HepG2 (cell line): ENCODE data around the gene ZNF277. TPM values are rescaled to one million over a fixed set of nuclear protein-coding genes. Genes with fewer than 3 reads are reported as not detected.

Experiments
- AGO2 ChIP-seq: fragments of 200-400 bp; formaldehyde crosslinking; optimal IDR thresholded peaks from 2 replicates; pipeline ENCODE3; 2017; ENCODE audit warnings: mild to moderate bottlenecking, low read depth, low read length, moderate library complexity
- ETV6 ChIP-seq: sonication (generic); formaldehyde crosslinking; conservative IDR thresholded peaks from 2 replicates; pipeline ENCODE4 v1.4.0; 2020; ENCODE audit warnings: missing genetic modification reagents
- FOXO1 ChIP-seq: sonication (generic); formaldehyde crosslinking; IDR thresholded peaks from 2 replicates; pipeline ENCODE4 v1.4.0; 2020; ENCODE audit warnings: missing genetic modification reagents
- GATAD2A ChIP-seq: IDR thresholded peaks from 2 replicates; pipeline ENCODE4 v1.6.1; 2016
- MTF1 ChIP-seq: sonication (generic); formaldehyde crosslinking; IDR thresholded peaks from 2 replicates; pipeline ENCODE4 v1.5.0; 2020; ENCODE audit warnings: missing genetic modification reagents
- MYC ChIP-seq: sonication (generic); formaldehyde crosslinking; IDR thresholded peaks from 2 replicates; pipeline ENCODE4 v1.9.0; 2021; ENCODE audit warnings: missing genetic modification reagents, borderline replicate concordance
- REXO4 ChIP-seq: sonication (generic); formaldehyde crosslinking; IDR thresholded peaks from 2 replicates; pipeline ENCODE4 v1.8.0; 2022; ENCODE audit warnings: missing genetic modification reagents, mild to moderate bottlenecking, borderline replicate concordance
- TBX3 ChIP-seq: fragments of 450-650 bp; IDR thresholded peaks from 2 replicates; pipeline ENCODE4 v1.6.1; 2017; ENCODE audit warnings: antibody characterized with exemption, mild to moderate bottlenecking, inconsistent platforms, borderline replicate concordance
- TCF7L2 ChIP-seq: IDR thresholded peaks from 2 replicates; pipeline ENCODE4 v1.6.1; 2011; ENCODE audit warnings: mild to moderate bottlenecking, low read depth, low read length, moderate library complexity
- ZFYVE20 ChIP-seq: sonication (generic); formaldehyde crosslinking; IDR thresholded peaks from 2 replicates; pipeline ENCODE4 v1.8.0; 2023; ENCODE audit warnings: low read depth, mild to moderate bottlenecking, moderate library complexity, missing genetic modification reagents, borderline replicate concordance
- ZNF124 ChIP-seq: sonication (generic); formaldehyde crosslinking; IDR thresholded peaks from 2 replicates; pipeline ENCODE4 v1.4.0; 2020; ENCODE audit warnings: missing genetic modification reagents
- ZNF556 ChIP-seq: sonication (generic); formaldehyde crosslinking; IDR thresholded peaks from 2 replicates; pipeline ENCODE4 v1.4.0; 2020; ENCODE audit warnings: mild to moderate bottlenecking, missing genetic modification reagents, borderline replicate concordance
- ZNF644 ChIP-seq: IDR thresholded peaks from 2 replicates; pipeline ENCODE4 v1.6.1; 2016; ENCODE audit warnings: low read depth
- ZNF749 ChIP-seq: sonication (generic); formaldehyde crosslinking; IDR thresholded peaks from 2 replicates; pipeline ENCODE4 v1.8.0; 2022; ENCODE audit warnings: mild to moderate bottlenecking, missing genetic modification reagents, moderate library complexity, borderline replicate concordance
- ZNF761 ChIP-seq: sonication (generic); formaldehyde crosslinking; conservative IDR thresholded peaks from 2 replicates; pipeline ENCODE4 v1.4.0; 2020; ENCODE audit warnings: mild to moderate bottlenecking, missing genetic modification reagents
- polyA plus RNA-seq, 8 experiments: library from polyadenylated mRNA; depleted of rRNA in 3 of 8; stranded (reverse) in 7 of 8; unstranded in 1 of 8; fragments of >200 nt; fragmentation: Illumina TruSeq in 4 of 8; extraction: Trizol in 4 of 8; gene quantifications; 2 replicates each; pipeline versions ENCODE4 v1.2.1 to v1.2.3, GENCODE V29; 2011 to 2016; ENCODE audit warnings: low read depth in 4 of 8, missing spikeins in 1 of 8, mixed read lengths in 1 of 8; ENCODE audit not compliant: insufficient read depth in 1 of 8
- total RNA-seq, 5 experiments: library from RNA; depleted of rRNA; stranded (reverse); fragments of >200 nt; fragmentation: Illumina TruSeq; extraction: Trizol; gene quantifications; 2 replicates each; pipeline ENCODE4 v1.2.3, GENCODE V29; 2016; ENCODE audit warnings: low read depth in 1 of 5
- TF ChIP-seq, protein P1 (sequence below), 2 experiments: sonication (generic) in 1 of 2; formaldehyde crosslinking in 1 of 2; IDR thresholded peaks; 2 replicates each; pipeline versions ENCODE4 v1.6.1 to v1.9.0; 2014 to 2022; ENCODE audit warnings: antibody characterized with exemption in 1 of 2, borderline replicate concordance in 1 of 2, inconsistent platforms in 1 of 2, low read depth in 1 of 2, missing genetic modification reagents in 1 of 2
- TF ChIP-seq, protein P2 (sequence below): sonication (generic); formaldehyde crosslinking; IDR thresholded peaks from 2 replicates; pipeline ENCODE4 v1.8.0; 2022; ENCODE audit warnings: mild to moderate bottlenecking, missing genetic modification reagents, borderline replicate concordance
- TF ChIP-seq, protein P3 (sequence below), 2 experiments: fragments of 450-650 bp in 1 of 2; sonication (generic) in 1 of 2; formaldehyde crosslinking; IDR thresholded peaks; 2 replicates each; pipeline versions ENCODE4 v1.5.0 to v1.8.0; 2020 to 2022; ENCODE audit warnings: mild to moderate bottlenecking in 1 of 2, missing genetic modification reagents in 1 of 2
- TF ChIP-seq, protein P4 (sequence below): IDR thresholded peaks from 2 replicates; pipeline ENCODE4 v1.6.1; 2016; ENCODE audit warnings: low read depth, control low read depth

ZNF277 gene
- total and polyA plus RNA-seq, 2 of the 13 experiments (the other 11 are each of a cell fraction or from before 2014, with no cell fraction given), result 29.1 to 30.1 TPM

DNA sequence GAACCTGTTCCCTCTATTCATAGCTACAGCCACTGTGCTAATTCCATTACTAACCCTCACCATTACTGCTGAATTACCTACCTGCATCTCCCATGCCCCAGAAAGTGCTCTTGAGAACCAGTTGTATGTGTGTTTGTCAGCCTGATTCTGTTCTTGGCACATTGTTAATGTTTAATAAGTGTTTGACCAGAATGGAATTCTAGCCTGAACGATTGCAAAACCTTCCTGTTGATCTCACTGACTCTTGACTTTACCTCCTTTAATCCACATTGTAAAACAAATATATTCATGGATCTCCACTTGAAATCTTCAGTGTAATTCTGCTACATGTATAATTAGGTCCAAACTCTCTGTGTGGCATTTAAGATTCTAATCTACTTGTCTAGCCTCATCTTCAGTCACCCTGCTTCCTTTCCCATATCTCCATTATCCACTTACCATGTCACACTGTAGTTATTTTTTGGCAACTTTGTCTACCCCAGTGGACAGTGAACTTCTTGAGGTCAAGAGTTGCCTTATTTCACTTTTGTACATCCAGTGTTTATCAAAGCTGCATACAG, 4.9 kb downstream of the ZNF277 start (continued):
- TF ChIP-seq REXO4, result no peak
- TF ChIP-seq, protein P1, sequence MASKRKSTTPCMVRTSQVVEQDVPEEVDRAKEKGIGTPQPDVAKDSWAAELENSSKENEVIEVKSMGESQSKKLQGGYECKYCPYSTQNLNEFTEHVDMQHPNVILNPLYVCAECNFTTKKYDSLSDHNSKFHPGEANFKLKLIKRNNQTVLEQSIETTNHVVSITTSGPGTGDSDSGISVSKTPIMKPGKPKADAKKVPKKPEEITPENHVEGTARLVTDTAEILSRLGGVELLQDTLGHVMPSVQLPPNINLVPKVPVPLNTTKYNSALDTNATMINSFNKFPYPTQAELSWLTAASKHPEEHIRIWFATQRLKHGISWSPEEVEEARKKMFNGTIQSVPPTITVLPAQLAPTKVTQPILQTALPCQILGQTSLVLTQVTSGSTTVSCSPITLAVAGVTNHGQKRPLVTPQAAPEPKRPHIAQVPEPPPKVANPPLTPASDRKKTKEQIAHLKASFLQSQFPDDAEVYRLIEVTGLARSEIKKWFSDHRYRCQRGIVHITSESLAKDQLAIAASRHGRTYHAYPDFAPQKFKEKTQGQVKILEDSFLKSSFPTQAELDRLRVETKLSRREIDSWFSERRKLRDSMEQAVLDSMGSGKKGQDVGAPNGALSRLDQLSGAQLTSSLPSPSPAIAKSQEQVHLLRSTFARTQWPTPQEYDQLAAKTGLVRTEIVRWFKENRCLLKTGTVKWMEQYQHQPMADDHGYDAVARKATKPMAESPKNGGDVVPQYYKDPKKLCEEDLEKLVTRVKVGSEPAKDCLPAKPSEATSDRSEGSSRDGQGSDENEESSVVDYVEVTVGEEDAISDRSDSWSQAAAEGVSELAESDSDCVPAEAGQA (IDR thresholded peaks at IDR 0.05; ENCODE audit: low read depth), result no peak
- TF ChIP-seq, protein P1 (CRISPR knock-in tag; IDR thresholded peaks at IDR 0.05; ENCODE audit: borderline replicate concordance), result peak; percentile 46; the same call in 1 of the 2 replicates
- peak; percentile 92 for TF ChIP-seq GATAD2A (CRISPR knock-in tag)
- TF ChIP-seq ZFYVE20 (CRISPR knock-in tag), result no peak
- TF ChIP-seq, protein P2, sequence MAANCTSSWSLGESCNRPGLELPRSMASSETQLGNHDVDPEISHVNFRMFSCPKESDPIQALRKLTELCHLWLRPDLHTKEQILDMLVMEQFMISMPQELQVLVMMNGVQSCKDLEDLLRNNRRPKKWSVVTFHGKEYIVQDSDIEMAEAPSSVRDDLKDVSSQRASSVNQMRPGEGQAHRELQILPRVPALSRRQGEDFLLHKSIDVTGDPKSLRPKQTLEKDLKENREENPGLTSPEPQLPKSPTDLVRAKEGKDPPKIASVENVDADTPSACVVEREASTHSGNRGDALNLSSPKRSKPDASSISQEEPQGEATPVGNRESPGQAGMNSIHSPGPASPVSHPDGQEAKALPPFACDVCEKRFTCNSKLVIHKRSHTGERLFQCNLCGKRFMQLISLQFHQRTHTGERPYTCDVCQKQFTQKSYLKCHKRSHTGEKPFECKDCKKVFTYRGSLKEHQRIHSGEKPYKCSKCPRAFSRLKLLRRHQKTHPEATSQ (CRISPR knock-in tag), result peak; percentile 82; the same call in 1 of the 2 replicates
- TF ChIP-seq ZNF749 (CRISPR knock-in tag), result no peak; the same call in 1 of the 2 replicates
- TF ChIP-seq ETV6, result no peak
- TF ChIP-seq, protein P3, sequence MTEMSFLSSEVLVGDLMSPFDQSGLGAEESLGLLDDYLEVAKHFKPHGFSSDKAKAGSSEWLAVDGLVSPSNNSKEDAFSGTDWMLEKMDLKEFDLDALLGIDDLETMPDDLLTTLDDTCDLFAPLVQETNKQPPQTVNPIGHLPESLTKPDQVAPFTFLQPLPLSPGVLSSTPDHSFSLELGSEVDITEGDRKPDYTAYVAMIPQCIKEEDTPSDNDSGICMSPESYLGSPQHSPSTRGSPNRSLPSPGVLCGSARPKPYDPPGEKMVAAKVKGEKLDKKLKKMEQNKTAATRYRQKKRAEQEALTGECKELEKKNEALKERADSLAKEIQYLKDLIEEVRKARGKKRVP (CRISPR knock-in tag; IDR thresholded peaks at IDR 0.05), result peak in 1 of 2 experiments; percentile 50; a peak in 1 of 4 replicates
- TF ChIP-seq MYC (CRISPR knock-in tag), result no peak
- TF ChIP-seq ZNF556 (CRISPR knock-in tag), result peak; percentile 54; the same call in 1 of the 2 replicates
- TF ChIP-seq, protein P4, sequence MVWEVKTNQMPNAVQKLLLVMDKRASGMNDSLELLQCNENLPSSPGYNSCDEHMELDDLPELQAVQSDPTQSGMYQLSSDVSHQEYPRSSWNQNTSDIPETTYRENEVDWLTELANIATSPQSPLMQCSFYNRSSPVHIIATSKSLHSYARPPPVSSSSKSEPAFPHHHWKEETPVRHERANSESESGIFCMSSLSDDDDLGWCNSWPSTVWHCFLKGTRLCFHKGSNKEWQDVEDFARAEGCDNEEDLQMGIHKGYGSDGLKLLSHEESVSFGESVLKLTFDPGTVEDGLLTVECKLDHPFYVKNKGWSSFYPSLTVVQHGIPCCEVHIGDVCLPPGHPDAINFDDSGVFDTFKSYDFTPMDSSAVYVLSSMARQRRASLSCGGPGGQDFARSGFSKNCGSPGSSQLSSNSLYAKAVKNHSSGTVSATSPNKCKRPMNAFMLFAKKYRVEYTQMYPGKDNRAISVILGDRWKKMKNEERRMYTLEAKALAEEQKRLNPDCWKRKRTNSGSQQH (CRISPR knock-in tag), result 0 out of 2 replicates have a peak, but pooled peaks have one; percentile 21
- TF ChIP-seq TCF7L2, result 0 out of 2 replicates have a peak, but pooled peaks have one; percentile 8
- TF ChIP-seq FOXO1, result peak; percentile 89
- TF ChIP-seq ZNF124 (CRISPR knock-in tag), result 0 out of 2 replicates have a peak, but pooled peaks have one; percentile 52
- 0 out of 2 replicates have a peak, but pooled peaks have one; percentile 33 for TF ChIP-seq ZNF761 (CRISPR knock-in tag)
- TF ChIP-seq MTF1 (CRISPR knock-in tag), result no peak
- TF ChIP-seq TBX3, result peak; percentile 29; the same call in 1 of the 2 replicates
- no peak for TF ChIP-seq AGO2
- peak; percentile 90 for TF ChIP-seq ZNF644 (CRISPR knock-in tag)
